ENCODE data around the gene SULF2. TPM values are rescaled to one million over a fixed set of nuclear protein-coding genes. Genes with fewer than 3 reads are reported as not detected.

SULF2 gene
- total and polyA plus RNA-seq, 2 of the 4 experiments (the other 2 are of a cell fraction): 0.54 to 0.77 TPM

GRCh38 chr20:47609001-47609400 lies 176.3 kb downstream of the SULF2 start:
- intact Hi-C loops (cut with micrococcal nuclease) (loop anchor here (5.0 kb wide), 1 partner anchor 107 kb away; the partner anchor contains the start of gene NCOA3), in situ Hi-C loops (cut with MboI; ENCODE audit: low sequenced_read_pairs) (no loop called here), dilution Hi-C loops (cut with HindIII; ENCODE audit: low sequenced_read_pairs, unreplicated experiment) (no loop called here)
- Histone ChIP-seq H3K79me1 (ENCODE audit: low read depth in 1 of 2, low read length in 2 of 2) (peaks cover 8 to 34% of the 10 kb centered on the region in 2 experiments), H3K27me3 (ENCODE audit: control insufficient read depth, insufficient read depth, low read length) (no peaks in the 10 kb centered on the region), H3K18ac (ENCODE audit: low read depth, low read length) (no peak overlapping the region), H3K23ac (ENCODE audit: low read depth, low read length) (no peak overlapping the region), H3K56ac (ENCODE audit: extremely low read depth, insufficient read depth, low read length) (no peak overlapping the region), H3K9me1 (ENCODE audit: insufficient read depth, low read length) (peaks cover 2% of the 10 kb centered on the region; the same call in 1 of the 2 replicates), H4K20me1 (ENCODE audit: insufficient read depth, low read length) (no peaks in the 10 kb centered on the region), H2BK15ac (ENCODE audit: low read depth, low read length) (no peak overlapping the region), H2BK20ac (ENCODE audit: low read depth, low read length) (no peak overlapping the region), H3K9ac (ENCODE audit: low read depth, low read length) (no peak overlapping the region), H2AK9ac (replicated peaks; ENCODE audit: low read depth, low read length, poor library complexity) (no peak overlapping the region), H3K4me3 (ENCODE audit: insufficient read depth, low read depth, low read length) (no peak overlapping the region), H4K5ac (ENCODE audit: low read depth, low read length) (no peak overlapping the region), H2AFZ (replicated peaks; ENCODE audit: low read length, poor library complexity) (no peak overlapping the region), H3K4me1 (ENCODE audit: control insufficient read depth, insufficient read depth, low read length) (peaks cover 7% of the 10 kb centered on the region), H3K4me2 (ENCODE audit: low read depth, low read length) (no peak overlapping the region), H3K4ac (ENCODE audit: low read depth, low read length) (no peak overlapping the region), H3K9me3 (ENCODE audit: control insufficient read depth, insufficient read depth, low read length) (no peaks in the 10 kb centered on the region), H3K36me3 (ENCODE audit: control insufficient read depth, insufficient read depth, low read length) (no peaks in the 10 kb centered on the region), H2BK120ac (ENCODE audit: low read depth, low read length) (no peak overlapping the region), H4K8ac (ENCODE audit: low read depth in 2 of 2, low read length in 2 of 2) (no peak overlapping the region), H2BK5ac (ENCODE audit: low read depth, low read length, poor library complexity, severe bottlenecking) (no peak overlapping the region), H3K14ac (replicated peaks; ENCODE audit: low read depth, low read length) (no peak overlapping the region), H4K91ac (ENCODE audit: insufficient read depth, low read depth, low read length) (no peak overlapping the region), H3K27ac (ENCODE audit: insufficient read depth, low read length) (no peak overlapping the region), H2AK5ac (ENCODE audit: low read depth, low read length) (no peak overlapping the region)
- no CpG with 5 or more reads among the region's 5 CpGs for WGBS, 2 experiments (ENCODE audit: extremely low coverage in 2 of 2, insufficient read length in 1 of 2)
- no TSS peak for BruUV-seq (replicated peaks)
- TF ChIP-seq RCOR1 (IDR thresholded peaks at IDR 0.05; ENCODE audit: insufficient replicate concordance, low read length) (no peak), NFE2L2 (IDR thresholded peaks at IDR 0.05; ENCODE audit: low read depth, low read length) (no peak), FOS (IDR thresholded peaks at IDR 0.05; ENCODE audit: low read depth, low read length) (no peak), MAZ (IDR thresholded peaks at IDR 0.05; ENCODE audit: borderline replicate concordance, low read depth, low read length) (no peak), CHD1 (IDR thresholded peaks at IDR 0.05; ENCODE audit: low read depth, low read length) (no peak), MAFK (IDR thresholded peaks at IDR 0.05; ENCODE audit: low read depth, low read length) (no peak), CEBPB (IDR thresholded peaks at IDR 0.05; ENCODE audit: low read depth, low read length) (no peak), SMC3 (IDR thresholded peaks at IDR 0.05; ENCODE audit: low read depth, low read length) (no peak), RAD21 (IDR thresholded peaks at IDR 0.05; ENCODE audit: low read length) (no peak), MXI1 (IDR thresholded peaks at IDR 0.05; ENCODE audit: borderline replicate concordance, low read depth, low read length) (no peak)
- TF ChIP-seq, protein P1, sequence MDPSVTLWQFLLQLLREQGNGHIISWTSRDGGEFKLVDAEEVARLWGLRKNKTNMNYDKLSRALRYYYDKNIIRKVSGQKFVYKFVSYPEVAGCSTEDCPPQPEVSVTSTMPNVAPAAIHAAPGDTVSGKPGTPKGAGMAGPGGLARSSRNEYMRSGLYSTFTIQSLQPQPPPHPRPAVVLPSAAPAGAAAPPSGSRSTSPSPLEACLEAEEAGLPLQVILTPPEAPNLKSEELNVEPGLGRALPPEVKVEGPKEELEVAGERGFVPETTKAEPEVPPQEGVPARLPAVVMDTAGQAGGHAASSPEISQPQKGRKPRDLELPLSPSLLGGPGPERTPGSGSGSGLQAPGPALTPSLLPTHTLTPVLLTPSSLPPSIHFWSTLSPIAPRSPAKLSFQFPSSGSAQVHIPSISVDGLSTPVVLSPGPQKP (IDR thresholded peaks at IDR 0.05; ENCODE audit: borderline replicate concordance, low read depth, low read length): no peak
- TF ChIP-seq, protein P2, sequence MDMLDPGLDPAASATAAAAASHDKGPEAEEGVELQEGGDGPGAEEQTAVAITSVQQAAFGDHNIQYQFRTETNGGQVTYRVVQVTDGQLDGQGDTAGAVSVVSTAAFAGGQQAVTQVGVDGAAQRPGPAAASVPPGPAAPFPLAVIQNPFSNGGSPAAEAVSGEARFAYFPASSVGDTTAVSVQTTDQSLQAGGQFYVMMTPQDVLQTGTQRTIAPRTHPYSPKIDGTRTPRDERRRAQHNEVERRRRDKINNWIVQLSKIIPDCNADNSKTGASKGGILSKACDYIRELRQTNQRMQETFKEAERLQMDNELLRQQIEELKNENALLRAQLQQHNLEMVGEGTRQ (IDR thresholded peaks at IDR 0.05; ENCODE audit: low read depth, low read length): no peak
- no peak for DNase-seq
- CTCF ChIA-PET: interaction anchor here (0.8 kb wide), 1 partner anchor 106 kb away, joined by 3 read pairs; no protein-coding TSS in a partner anchor
- POLR2A ChIA-PET (ENCODE audit: unreplicated experiment): no interaction called here
- ATAC-seq (ENCODE audit: low read depth): no peak

Measured in IMR-90 (cell line).